GM23338 (cell line): ENCODE measurements around the gene TMTC4. TPM values are rescaled to one million over a fixed set of nuclear protein-coding genes. Genes with fewer than 3 reads are reported as not detected.

Source experiments
- ATAC-seq: fragments of 200-7000 bp; cut with Tn5 transposase; 3 replicates; pipeline ENCODE4 v1.9.1; 2020
- DNase-seq: peaks from one replicate; pipeline ENCODE4 v3.0.0-alpha.2; 2015; ENCODE audit warnings: low spot score
- H2AFZ ChIP-seq: fragments of 200-600 bp; sonication (generic); 2 replicates; pipeline ENCODE4 v1.8.0; 2016; ENCODE audit warnings: antibody characterized with exemption, mild to moderate bottlenecking, moderate library complexity
- H3F3A ChIP-seq: fragments of 200-600 bp; sonication (generic); replicated peaks from 2 replicates; pipeline ENCODE4 v1.8.0; 2017; ENCODE audit warnings: antibody characterized with exemption, mixed run types, low read depth
- H3K27ac ChIP-seq: fragments of 200-600 bp; sonication (generic); 2 replicates; pipeline ENCODE4 v1.6.1; 2016; ENCODE audit warnings: low read depth
- H3K27me3 ChIP-seq: fragments of 200-600 bp; sonication (generic); 2 replicates; pipeline ENCODE4 v1.8.0; 2016; ENCODE audit warnings: mild to moderate bottlenecking, mixed run types, moderate library complexity; ENCODE audit not compliant: insufficient read depth
- H3K36me3 ChIP-seq: fragments of 200-600 bp; sonication (generic); 2 replicates; pipeline ENCODE4 v1.8.0; 2016; ENCODE audit warnings: mild to moderate bottlenecking; ENCODE audit not compliant: insufficient read depth
- H3K4me1 ChIP-seq: fragments of 200-600 bp; sonication (generic); 2 replicates; pipeline ENCODE4 v1.8.0; 2016; ENCODE audit warnings: mild to moderate bottlenecking, moderate library complexity; ENCODE audit not compliant: insufficient read depth
- H3K4me2 ChIP-seq: fragments of 200-600 bp; sonication (generic); 2 replicates; pipeline ENCODE4 v1.7.1; 2017; ENCODE audit warnings: mixed run types
- H3K4me3 ChIP-seq: fragments of 200-600 bp; sonication (generic); 2 replicates; pipeline ENCODE4 v1.6.1; 2016; ENCODE audit warnings: mixed run types
- H3K79me2 ChIP-seq: fragments of 200-600 bp; sonication (generic); replicated peaks from 2 replicates; pipeline ENCODE4 v1.8.0; 2017; ENCODE audit warnings: mild to moderate bottlenecking; ENCODE audit not compliant: insufficient read depth
- H3K9me2 ChIP-seq: fragments of 200-600 bp; sonication (generic); 2 replicates; pipeline ENCODE4 v1.8.0; 2017; ENCODE audit not compliant: insufficient read depth
- H4K20me1 ChIP-seq: fragments of 200-600 bp; sonication (generic); replicated peaks from 2 replicates; pipeline ENCODE4 v1.8.0; 2017; ENCODE audit warnings: mild to moderate bottlenecking; ENCODE audit not compliant: insufficient read depth
- H3K27ac Mint-ChIP-seq: 2 replicates; pipeline ENCODE4 v1.8.0; 2020; ENCODE audit warnings: inconsistent platforms, mild to moderate bottlenecking, moderate library complexity, mixed read lengths
- H3K27me3 Mint-ChIP-seq: 3 replicates; pipeline ENCODE4 v1.8.0; 2022; ENCODE audit warnings: low read depth, mild to moderate bottlenecking, moderate library complexity, mixed read lengths, inconsistent platforms; ENCODE audit not compliant: insufficient read depth, poor library complexity
- H3K36me3 Mint-ChIP-seq: 3 replicates; pipeline ENCODE4 v1.8.0; 2021; ENCODE audit warnings: low read depth, mild to moderate bottlenecking, inconsistent platforms, moderate library complexity, mixed read lengths
- H3K4me1 Mint-ChIP-seq: 3 replicates; pipeline ENCODE4 v1.8.0; 2020; ENCODE audit warnings: mild to moderate bottlenecking, inconsistent platforms, mixed read lengths
- H3K4me3 Mint-ChIP-seq: 3 replicates; pipeline ENCODE4 v1.8.0; 2021; ENCODE audit warnings: moderate library complexity, mild to moderate bottlenecking, inconsistent platforms, mixed read lengths
- H3K9me3 Mint-ChIP-seq: 3 replicates; pipeline ENCODE4 v1.8.0; 2020; ENCODE audit warnings: moderate library complexity, mild to moderate bottlenecking, inconsistent platforms, mixed read lengths
- CREB1 ChIP-seq: fragments of 250-450 bp; sonication (Bioruptor Pico); IDR thresholded peaks from 2 replicates; pipeline ENCODE4 v1.5.0; 2020; ENCODE audit warnings: low read depth, mild to moderate bottlenecking, moderate library complexity
- CTCF ChIP-seq, 2 experiments: fragments of 200-600 bp in 1 of 2; sonication (generic) in 1 of 2; conservative IDR thresholded peaks; 2 replicates each; pipeline versions ENCODE4 v1.5.1 to v1.6.1; 2016 to 2017; ENCODE audit warnings: antibody characterized with exemption in 2 of 2, low read depth in 2 of 2, mild to moderate bottlenecking in 2 of 2, moderate library complexity in 1 of 2
- ETS1 ChIP-seq: IDR thresholded peaks from 2 replicates; pipeline ENCODE4 v1.6.1; 2016; ENCODE audit warnings: antibody characterized with exemption
- EZH2phosphoT487 ChIP-seq: fragments of 200-600 bp; sonication (generic); IDR thresholded peaks from one replicate; pipeline ENCODE4 v1.8.1; 2018; ENCODE audit warnings: antibody characterized with exemption; ENCODE audit not compliant: unreplicated experiment
- JUNB ChIP-seq: IDR thresholded peaks from one replicate; pipeline ENCODE4 v1.6.1; 2016; ENCODE audit warnings: antibody characterized with exemption; ENCODE audit not compliant: unreplicated experiment
- NANOG ChIP-seq: IDR thresholded peaks from 2 replicates; pipeline ENCODE4 v1.6.1; 2016; ENCODE audit warnings: antibody characterized with exemption, borderline replicate concordance
- POLR2AphosphoS5 ChIP-seq: IDR thresholded peaks from 2 replicates; pipeline ENCODE4 v1.6.1; 2016; ENCODE audit warnings: antibody characterized with exemption, low read depth
- ZNF114 ChIP-seq: fragments of 250-450 bp; sonication (Bioruptor Pico); IDR thresholded peaks from 2 replicates; pipeline ENCODE4 v1.5.0; 2020; ENCODE audit warnings: mild to moderate bottlenecking, moderate library complexity
- polyA plus RNA-seq: library from polyadenylated mRNA; unstranded; fragments of >200 nt; fragmentation: Nextera tagmentation; extraction: Ambion mirVana; gene quantifications from 2 replicates; pipeline ENCODE4 v1.2.1, GENCODE V29; 2016
- total RNA-seq: library from RNA; depleted of rRNA; stranded (reverse); fragments of >200 nt; shearing (Covaris generic); gene quantifications from 2 replicates; pipeline ENCODE4 v1.2.3, GENCODE V29; 2014

Gene TMTC4
- total and polyA plus RNA-seq, 2 experiments from 2014 or later, result 21.9 to 50.0 TPM

- TF ChIP-seq EZH2phosphoT487 (no peak), ETS1 (no peak), ZNF114 (CRISPR knock-in tag) (no peak), JUNB (no peak), CREB1 (CRISPR knock-in tag) (no peak), POLR2AphosphoS5 (no peak)
Measured at GRCh38 chr13:100597253-100597652, 77.3 kb downstream of the TMTC4 start (continued).

GRCh38 chr13:100596516-100596915 lies 78.1 kb downstream of the TMTC4 start:
- no peaks in the 10 kb centered on the region for H3K36me3 ChIP-seq
- ATAC-seq (no peak), DNase-seq (no peak)
- H3K27ac ChIP-seq, result no peak overlapping the region
- H3K4me1 ChIP-seq, result no peaks in the 10 kb centered on the region
- no peak overlapping the region for H3K4me3 ChIP-seq
- no peaks in the 10 kb centered on the region for H4K20me1 ChIP-seq
- Mint-ChIP-seq H3K36me3 (no peaks in the 10 kb centered on the region), H3K4me1 (peaks cover 8% of the 10 kb centered on the region; the same call in 2 of the 3 replicates), H3K4me3 (no peak overlapping the region), H3K27ac (no peak overlapping the region), H3K9me3 (no peaks in the 10 kb centered on the region; the same call in 2 of the 3 replicates), H3K27me3 (no peaks in the 10 kb centered on the region)
- no peaks in the 10 kb centered on the region for H3K79me2 ChIP-seq
- no peaks in the 10 kb centered on the region for H3K27me3 ChIP-seq
- H3K9me2 ChIP-seq, result no peaks in the 10 kb centered on the region
- H3K4me2 ChIP-seq, result no peak overlapping the region
- H2AFZ ChIP-seq, result no peak overlapping the region
- H3F3A ChIP-seq, result 0 out of 2 replicates have a peak, but pooled peaks cover 2% of the 10 kb centered on the region
- no peak for TF ChIP-seq ETS1
- no peak for TF ChIP-seq JUNB
- TF ChIP-seq EZH2phosphoT487, result no peak
- TF ChIP-seq CTCF (conservative IDR thresholded peaks at IDR 0.05; ENCODE audit: low read depth in 2 of 2), result no peak
- TF ChIP-seq CREB1 (CRISPR knock-in tag), result no peak

GRCh38 chr13:100594731-100595130 lies 79.9 kb downstream of the TMTC4 start:
- Histone ChIP-seq H3K79me2 (no peaks in the 10 kb centered on the region), H3K4me3 (no peak overlapping the region), H3K27ac (no peak overlapping the region), H3K36me3 (no peaks in the 10 kb centered on the region), H3F3A (0 out of 2 replicates have a peak, but pooled peaks cover 2% of the 10 kb centered on the region), H2AFZ (peak overlapping the region; percentile 23; the same call in 1 of the 2 replicates), H3K4me2 (no peak overlapping the region), H3K27me3 (no peaks in the 10 kb centered on the region), H3K9me2 (no peaks in the 10 kb centered on the region), H3K4me1 (no peaks in the 10 kb centered on the region), H4K20me1 (no peaks in the 10 kb centered on the region)
- peaks cover 8% of the 10 kb centered on the region; the same call in 2 of the 3 replicates for H3K4me1 Mint-ChIP-seq
- H3K9me3 Mint-ChIP-seq, result no peaks in the 10 kb centered on the region; the same call in 2 of the 3 replicates
- ATAC-seq (peak; percentile 95), DNase-seq (peak; percentile 77)
- H3K36me3 Mint-ChIP-seq, result no peaks in the 10 kb centered on the region
- no peak overlapping the region for H3K4me3 Mint-ChIP-seq
- H3K27me3 Mint-ChIP-seq, result no peaks in the 10 kb centered on the region
- TF ChIP-seq CTCF (conservative IDR thresholded peaks at IDR 0.05; ENCODE audit: low read depth in 2 of 2), result peak; percentile 75 to 81
- TF ChIP-seq NANOG, result no peak
- H3K27ac Mint-ChIP-seq, result no peak overlapping the region; the same call in 1 of the 2 replicates
